MCF 10A (cell line): ENCODE measurements around the gene KCND2. TPM values are rescaled to one million over a fixed set of nuclear protein-coding genes. Genes with fewer than 3 reads are reported as not detected.

Experiments
- BruUV-seq: library from RNA; stranded (reverse); fragments of 400-500 nt; replicated peaks from 2 replicates; lab custom pipeline; 2021; lab: Mats Ljungman, UMichigan
- CTCF ChIA-PET: fragments of 300-600 bp; sonication (Branson Sonifier 250); formaldehyde crosslinking; extraction: SDS; loops from one replicate; lab custom pipeline; 2021; ENCODE audit warnings: antibody characterized with exemption, inconsistent platforms; lab: Yijun Ruan, JAX
- POLR2A ChIA-PET: fragments of 300-600, 350-650 bp; sonication (Branson Sonifier 250); formaldehyde crosslinking; extraction: SDS; loops from one replicate; lab custom pipeline; 2020; ENCODE audit warnings: antibody characterized with exemption, inconsistent platforms; lab: Yijun Ruan, JAX
- DNase-seq: peaks from one replicate; pipeline ENCODE4 v3.0.0-alpha.2; 2018; ENCODE audit not compliant: unreplicated experiment
- H3K27ac Mint-ChIP-seq: one replicate; pipeline ENCODE4 v1.8.0; 2022; ENCODE audit warnings: mild to moderate bottlenecking, low read depth, mixed read lengths; ENCODE audit not compliant: unreplicated experiment
- H3K27me3 Mint-ChIP-seq: one replicate; pipeline ENCODE4 v1.8.0; 2022; ENCODE audit warnings: mixed read lengths; ENCODE audit not compliant: insufficient read depth, unreplicated experiment
- H3K36me3 Mint-ChIP-seq: one replicate; pipeline ENCODE4 v1.8.0; 2022; ENCODE audit warnings: mild to moderate bottlenecking, moderate library complexity, mixed read lengths; ENCODE audit not compliant: insufficient read depth, unreplicated experiment
- H3K4me1 Mint-ChIP-seq: one replicate; pipeline ENCODE4 v1.8.0; 2022; ENCODE audit warnings: mixed read lengths; ENCODE audit not compliant: insufficient read depth, unreplicated experiment
- H3K4me3 Mint-ChIP-seq: one replicate; pipeline ENCODE4 v1.8.0; 2022; ENCODE audit warnings: mild to moderate bottlenecking, moderate library complexity, mixed read lengths; ENCODE audit not compliant: unreplicated experiment
- H3K9me3 Mint-ChIP-seq: one replicate; pipeline ENCODE4 v1.8.0; 2022; ENCODE audit warnings: mixed read lengths; ENCODE audit not compliant: unreplicated experiment
- CTCF ChIP-seq: fragments of 200-600 bp; IDR thresholded peaks from one replicate; pipeline ENCODE4 v1.8.0; 2022; ENCODE audit warnings: antibody characterized with exemption, mild to moderate bottlenecking; ENCODE audit not compliant: unreplicated experiment
- intact Hi-C: fragments of 100-400 bp; cut with micrococcal nuclease; formaldehyde crosslinking; loops from 2 replicates; pipeline ENCODE4 v1.14.1; 2022
- total RNA-seq: library from RNA; stranded (reverse); gene quantifications from 2 replicates; pipeline ENCODE4 v1.2.3, GENCODE V29; 2022

The KCND2 gene
- total RNA-seq, 1 experiment from 2014 or later: not detected

DNA sequence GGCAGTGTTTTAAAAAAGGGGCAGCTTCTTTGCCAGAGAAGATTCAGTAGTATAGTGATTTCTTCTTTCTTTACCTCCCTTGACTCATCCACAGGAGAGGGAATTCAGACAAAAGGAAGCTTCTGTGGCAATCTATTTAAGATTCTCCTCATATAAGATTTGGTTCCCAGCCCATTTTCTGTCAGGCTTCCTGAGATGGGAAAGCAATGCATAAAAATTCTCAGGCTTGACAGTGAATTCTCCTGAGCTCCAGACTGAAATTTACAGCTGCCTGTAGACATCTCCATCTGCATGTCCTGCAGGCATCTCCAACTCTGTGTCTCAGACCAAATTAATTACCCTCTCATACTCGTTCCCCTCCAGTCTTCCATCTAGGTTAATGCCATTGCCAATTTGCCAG, 512.1 kb downstream of the KCND2 start:
- no TSS peak for BruUV-seq
- CTCF ChIA-PET: interaction anchor here (1.4 kb wide), 1 partner anchor 20 kb away, joined by 8 read pairs; no protein-coding TSS in a partner anchor

DNA sequence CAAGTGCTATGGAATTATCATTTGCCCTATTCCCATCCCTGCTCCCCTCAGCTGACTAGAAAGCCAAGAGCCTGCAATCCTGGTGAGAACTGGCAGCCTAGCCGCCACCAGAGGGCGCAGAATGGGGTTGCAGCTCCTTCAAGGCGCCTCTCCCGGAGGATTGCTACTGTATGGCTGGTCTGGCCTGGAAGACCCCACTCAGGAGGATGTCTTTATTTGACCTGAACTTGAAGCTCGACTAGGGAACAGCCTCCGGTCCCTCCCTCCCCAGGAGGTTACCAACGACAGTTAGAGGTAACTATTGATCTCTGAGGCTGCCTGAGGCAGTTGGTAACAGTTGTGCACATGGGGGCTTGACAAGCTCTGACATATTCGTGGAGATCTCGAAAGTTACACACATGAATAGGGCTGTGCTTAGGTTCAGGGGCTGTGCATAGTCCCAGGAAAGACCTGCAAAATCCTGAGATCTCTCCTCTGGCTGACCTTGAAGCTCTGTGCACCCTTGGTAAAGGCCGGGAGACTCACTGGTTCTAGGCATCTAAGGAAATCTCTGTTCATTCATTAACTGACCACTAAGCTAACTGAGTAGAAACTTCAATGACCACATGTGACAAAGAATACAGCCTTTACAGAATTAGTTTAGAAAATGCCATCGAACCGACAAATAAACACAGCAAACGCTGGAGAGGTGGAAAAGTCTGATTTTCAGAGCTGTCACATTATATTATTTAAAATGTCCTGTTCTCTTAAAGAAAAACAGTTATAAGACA, 519.3 kb downstream of the KCND2 start:
- ChIA-PET POLR2A (no interaction called here), CTCF (interaction anchor here (0.5 to 8.0 kb wide), 42 partner anchors 9 to 1935 kb away, joined by 3 to 112 read pairs (median 4); partner anchors contain the start of gene ING3)
- Mint-ChIP-seq H3K27me3 (peaks cover 27% of the 10 kb centered on the region), H3K36me3 (no peaks in the 10 kb centered on the region), H3K27ac (no peak overlapping the region), H3K4me1 (peaks cover 11% of the 10 kb centered on the region), H3K9me3 (no peaks in the 10 kb centered on the region), H3K4me3 (no peak overlapping the region)
- DNase-seq: peak; percentile 76
- TF ChIP-seq CTCF: peak; percentile 84
- intact Hi-C loops: loop anchor here (2.0 to 10.0 kb wide), 4 partner anchors 65 to 1203 kb away; no protein-coding TSS in a partner anchor
- BruUV-seq: no TSS peak

More for the DNA sequence above, 512.1 kb downstream of the KCND2 start:
- DNase-seq: no peak
- Mint-ChIP-seq H3K27me3 (peaks cover 37% of the 10 kb centered on the region), H3K4me3 (no peak overlapping the region), H3K9me3 (no peaks in the 10 kb centered on the region), H3K27ac (no peak overlapping the region), H3K4me1 (no peaks in the 10 kb centered on the region), H3K36me3 (no peaks in the 10 kb centered on the region)
- TF ChIP-seq CTCF: no peak
- POLR2A ChIA-PET: interaction anchor here (0.7 kb wide), 1 partner anchor 1051 kb away, joined by 3 read pairs; no protein-coding TSS in a partner anchor
- intact Hi-C loops: no loop called here

GRCh38 chr7:120792861-120793130, 519.8 kb downstream of the KCND2 start:
- TF ChIP-seq CTCF: no peak
- no peaks in the 10 kb centered on the region for H3K36me3 Mint-ChIP-seq
- ChIA-PET POLR2A (no interaction called here), CTCF (interaction anchor here (0.5 to 8.0 kb wide), 31 partner anchors 8 to 1750 kb away, joined by 3 to 112 read pairs (median 4); no protein-coding TSS in a partner anchor)
- no TSS peak for BruUV-seq
- peaks cover 27% of the 10 kb centered on the region for H3K27me3 Mint-ChIP-seq
- no peak for DNase-seq
- H3K4me3 Mint-ChIP-seq: no peak overlapping the region
- H3K9me3 Mint-ChIP-seq: no peaks in the 10 kb centered on the region
- no peak overlapping the region for H3K27ac Mint-ChIP-seq
- intact Hi-C loops: loop anchor here (2.0 to 10.0 kb wide), 4 partner anchors 64 to 1202 kb away; no protein-coding TSS in a partner anchor
- H3K4me1 Mint-ChIP-seq: peaks cover 11% of the 10 kb centered on the region

- ChIA-PET CTCF (interaction anchor here (0.5 to 8.0 kb wide), 15 partner anchors 8 to 1749 kb away, joined by 3 to 112 read pairs (median 4); no protein-coding TSS in a partner anchor), POLR2A (no interaction called here)
- Mint-ChIP-seq H3K9me3 (no peaks in the 10 kb centered on the region), H3K27ac (peak overlapping the region; percentile 63), H3K4me3 (no peak overlapping the region), H3K36me3 (no peaks in the 10 kb centered on the region), H3K27me3 (peaks cover 24% of the 10 kb centered on the region), H3K4me1 (peaks cover 11% of the 10 kb centered on the region)
- DNase-seq: no peak
- no TSS peak for BruUV-seq
- intact Hi-C loops: loop anchor here (2.0 to 10.0 kb wide), 4 partner anchors 63 to 1201 kb away; no protein-coding TSS in a partner anchor
- TF ChIP-seq CTCF: no peak
Measured at GRCh38 chr7:120793213-120793936, 520.4 kb downstream of the KCND2 start.
